K562 (cell line): ENCODE measurements around the gene CFAP20DC. TPM values are rescaled to one million over a fixed set of nuclear protein-coding genes. Genes with fewer than 3 reads are reported as not detected.

ENCODE experiments used
- ESRRB ChIP-seq: fragments of 250-450 bp; sonication (Bioruptor Pico); IDR thresholded peaks from 2 replicates; pipeline ENCODE4 v1.5.0; 2020; ENCODE audit warnings: mild to moderate bottlenecking, moderate library complexity, borderline replicate concordance
- FOXK2 ChIP-seq, 2 experiments: fragments of 450-650 bp; IDR thresholded peaks in 1 of 2; conservative IDR thresholded peaks in 1 of 2; 2 replicates each; pipeline ENCODE4 v1.6.1; 2016; ENCODE audit warnings: low read depth in 2 of 2, mild to moderate bottlenecking in 1 of 2
- FOXM1 ChIP-seq, 2 experiments: fragments of 450-650 bp in 1 of 2; sonication (generic) in 1 of 2; formaldehyde crosslinking in 1 of 2; IDR thresholded peaks; 2 replicates each; pipeline versions ENCODE4 v1.6.1 to v1.9.0; 2017 to 2022; ENCODE audit warnings: low read depth in 2 of 2, mild to moderate bottlenecking in 2 of 2, missing genetic modification reagents in 1 of 2, moderate library complexity in 1 of 2
- HDAC3 ChIP-seq: fragments of 450-650 bp; IDR thresholded peaks from 2 replicates; pipeline ENCODE4 v1.6.1; 2018; ENCODE audit warnings: borderline replicate concordance, mild to moderate bottlenecking, moderate library complexity; ENCODE audit not compliant: partially characterized antibody
- ILF3 ChIP-seq: fragments of 450-650 bp; IDR thresholded peaks from 2 replicates; pipeline ENCODE4 v1.6.1; 2018; ENCODE audit warnings: antibody characterized with exemption, mild to moderate bottlenecking, moderate library complexity, borderline replicate concordance
- MAFK ChIP-seq: IDR thresholded peaks from 2 replicates; pipeline ENCODE4 v1.6.1; 2011; ENCODE audit warnings: low read length, improper control_type of control experiment
- MEIS2 ChIP-seq: fragments of 450-650 bp; IDR thresholded peaks from 2 replicates; pipeline ENCODE4 v1.6.1; 2014; ENCODE audit warnings: mild to moderate bottlenecking; ENCODE audit not compliant: partially characterized antibody
- NKRF ChIP-seq: fragments of 450-650 bp; IDR thresholded peaks from 2 replicates; pipeline ENCODE4 v1.6.1; 2016; ENCODE audit warnings: borderline replicate concordance
- NR3C1 ChIP-seq: sonication (generic); formaldehyde crosslinking; IDR thresholded peaks from 2 replicates; pipeline ENCODE4 v1.8.1; 2022; ENCODE audit warnings: missing genetic modification reagents
- RCOR1 ChIP-seq, 2 experiments: IDR thresholded peaks; 2 replicates each; pipeline ENCODE4 v1.6.1; 2012; ENCODE audit warnings: low read depth in 2 of 2, low read length in 2 of 2, borderline replicate concordance in 1 of 2, improper control_type of control experiment in 1 of 2
- SNRNP70 ChIP-seq: fragments of 200-400 bp; formaldehyde crosslinking; optimal IDR thresholded peaks from 2 replicates; pipeline ENCODE3; 2017; ENCODE audit warnings: low read depth, low read length
- SOX6 ChIP-seq: fragments of 450-650 bp; IDR thresholded peaks from 2 replicates; pipeline ENCODE4 v1.6.1; 2014; ENCODE audit warnings: mild to moderate bottlenecking
- SRF ChIP-seq, 2 experiments: fragments of 250-450, 450-650 bp in 1 of 2; sonication (Bioruptor Pico) in 1 of 2; sonication (generic) in 1 of 2; formaldehyde crosslinking; IDR thresholded peaks; 2 replicates each; pipeline versions ENCODE4 v1.5.0 to v1.5.1; 2020 to 2022; ENCODE audit warnings: mild to moderate bottlenecking in 1 of 2, missing genetic modification reagents in 1 of 2
- ZBTB17 ChIP-seq: fragments of 450-650 bp; formaldehyde crosslinking; IDR thresholded peaks from 2 replicates; pipeline ENCODE4 v1.4.0; 2020; ENCODE audit warnings: mild to moderate bottlenecking
- ZFP30 ChIP-seq: fragments of 250-450 bp; sonication (Bioruptor Pico); IDR thresholded peaks from 2 replicates; pipeline ENCODE4 v1.8.0; 2022; ENCODE audit warnings: moderate library complexity, mild to moderate bottlenecking, inconsistent platforms, borderline replicate concordance
- ZNF324 ChIP-seq: fragments of 250-450 bp; sonication (Bioruptor Pico); IDR thresholded peaks from 2 replicates; pipeline ENCODE4 v1.4.0; 2020; ENCODE audit warnings: mild to moderate bottlenecking
- polyA plus RNA-seq, 8 experiments: library from polyadenylated mRNA; depleted of rRNA in 4 of 8; stranded (reverse) in 5 of 8; unstranded in 3 of 8; fragments of >200 nt; fragmentation: Nextera tagmentation in 2 of 8; fragmentation: Illumina TruSeq in 1 of 8; extraction: Ambion mirVana in 2 of 8; extraction: Trizol in 1 of 8; gene quantifications; 2 replicates each; pipeline versions ENCODE4 v1.2.1 to v1.2.3, GENCODE V29; 2011 to 2014; ENCODE audit warnings: inconsistent platforms in 1 of 8, missing spikeins in 1 of 8
- total RNA-seq, 7 experiments: library from RNA; depleted of rRNA in 6 of 7; stranded (reverse); fragments of >200 nt in 6 of 7; fragmentation: Illumina TruSeq in 2 of 7; extraction: Trizol in 2 of 7; gene quantifications; 2 replicates each; pipeline versions ENCODE4 v1.2.1 to v1.2.3, GENCODE V29; 2011 to 2021; ENCODE audit warnings: low replicate concordance in 1 of 7
- TF ChIP-seq, protein P1 (sequence below): IDR thresholded peaks from 2 replicates; pipeline ENCODE4 v1.6.1; 2011; ENCODE audit not compliant: insufficient read length; ENCODE audit errors: extremely low read depth
- TF ChIP-seq, protein P2 (sequence below): sonication (generic); formaldehyde crosslinking; IDR thresholded peaks from 2 replicates; pipeline ENCODE4 v1.8.0; 2023; ENCODE audit warnings: mild to moderate bottlenecking, missing genetic modification reagents
- TF ChIP-seq, protein P3 (sequence below): fragments of 450-650 bp; IDR thresholded peaks from 2 replicates; pipeline ENCODE4 v1.7.0; 2016; ENCODE audit warnings: borderline replicate concordance

CFAP20DC gene
- total and polyA plus RNA-seq, 9 of the 15 experiments (the other 6 are each of a cell fraction or from before 2014, with no cell fraction given) = 1.6 to 5.9 (median 4.6) TPM

GRCh38 chr3:58998476-58999117 lies 51.2 kb downstream of the CFAP20DC start (continued):
- no peak for TF ChIP-seq NR3C1 (CRISPR knock-in tag)
- no peak for TF ChIP-seq ZFP30 (CRISPR knock-in tag)
- 0 out of 4 replicates have a peak, but pooled peaks of 1 of the 2 experiments have one; percentile 31 for TF ChIP-seq FOXK2 (conservative IDR thresholded peaks at IDR 0.05 in 1 of 2, IDR thresholded peaks at IDR 0.05 in 1 of 2; ENCODE audit: low read depth in 2 of 2)
- peak in 1 of 2 experiments; percentile 42; a peak in 1 of 4 replicates for TF ChIP-seq RCOR1 (IDR thresholded peaks at IDR 0.05; ENCODE audit: borderline replicate concordance in 1 of 2, low read depth in 2 of 2, low read length in 2 of 2)
- no peak for TF ChIP-seq FOXM1 (IDR thresholded peaks at IDR 0.05; ENCODE audit: low read depth)
- no peak for TF ChIP-seq FOXM1 (CRISPR knock-in tag; IDR thresholded peaks at IDR 0.05; ENCODE audit: low read depth)
- no peak for TF ChIP-seq ZBTB17 (CRISPR knock-in tag)
- TF ChIP-seq, protein P1, sequence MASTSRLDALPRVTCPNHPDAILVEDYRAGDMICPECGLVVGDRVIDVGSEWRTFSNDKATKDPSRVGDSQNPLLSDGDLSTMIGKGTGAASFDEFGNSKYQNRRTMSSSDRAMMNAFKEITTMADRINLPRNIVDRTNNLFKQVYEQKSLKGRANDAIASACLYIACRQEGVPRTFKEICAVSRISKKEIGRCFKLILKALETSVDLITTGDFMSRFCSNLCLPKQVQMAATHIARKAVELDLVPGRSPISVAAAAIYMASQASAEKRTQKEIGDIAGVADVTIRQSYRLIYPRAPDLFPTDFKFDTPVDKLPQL = no peak
- TF ChIP-seq, protein P2, sequence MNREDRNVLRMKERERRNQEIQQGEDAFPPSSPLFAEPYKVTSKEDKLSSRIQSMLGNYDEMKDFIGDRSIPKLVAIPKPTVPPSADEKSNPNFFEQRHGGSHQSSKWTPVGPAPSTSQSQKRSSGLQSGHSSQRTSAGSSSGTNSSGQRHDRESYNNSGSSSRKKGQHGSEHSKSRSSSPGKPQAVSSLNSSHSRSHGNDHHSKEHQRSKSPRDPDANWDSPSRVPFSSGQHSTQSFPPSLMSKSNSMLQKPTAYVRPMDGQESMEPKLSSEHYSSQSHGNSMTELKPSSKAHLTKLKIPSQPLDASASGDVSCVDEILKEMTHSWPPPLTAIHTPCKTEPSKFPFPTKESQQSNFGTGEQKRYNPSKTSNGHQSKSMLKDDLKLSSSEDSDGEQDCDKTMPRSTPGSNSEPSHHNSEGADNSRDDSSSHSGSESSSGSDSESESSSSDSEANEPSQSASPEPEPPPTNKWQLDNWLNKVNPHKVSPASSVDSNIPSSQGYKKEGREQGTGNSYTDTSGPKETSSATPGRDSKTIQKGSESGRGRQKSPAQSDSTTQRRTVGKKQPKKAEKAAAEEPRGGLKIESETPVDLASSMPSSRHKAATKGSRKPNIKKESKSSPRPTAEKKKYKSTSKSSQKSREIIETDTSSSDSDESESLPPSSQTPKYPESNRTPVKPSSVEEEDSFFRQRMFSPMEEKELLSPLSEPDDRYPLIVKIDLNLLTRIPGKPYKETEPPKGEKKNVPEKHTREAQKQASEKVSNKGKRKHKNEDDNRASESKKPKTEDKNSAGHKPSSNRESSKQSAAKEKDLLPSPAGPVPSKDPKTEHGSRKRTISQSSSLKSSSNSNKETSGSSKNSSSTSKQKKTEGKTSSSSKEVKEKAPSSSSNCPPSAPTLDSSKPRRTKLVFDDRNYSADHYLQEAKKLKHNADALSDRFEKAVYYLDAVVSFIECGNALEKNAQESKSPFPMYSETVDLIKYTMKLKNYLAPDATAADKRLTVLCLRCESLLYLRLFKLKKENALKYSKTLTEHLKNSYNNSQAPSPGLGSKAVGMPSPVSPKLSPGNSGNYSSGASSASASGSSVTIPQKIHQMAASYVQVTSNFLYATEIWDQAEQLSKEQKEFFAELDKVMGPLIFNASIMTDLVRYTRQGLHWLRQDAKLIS (CRISPR knock-in tag) = no peak
- no peak for TF ChIP-seq NKRF
- TF ChIP-seq HDAC3 = no peak
- TF ChIP-seq MEIS2 = peak; percentile 78
- TF ChIP-seq SOX6 = peak; percentile 39; the same call in 1 of the 2 replicates
- no peak for TF ChIP-seq ILF3
- TF ChIP-seq ZNF324 = no peak
- TF ChIP-seq SNRNP70 = no peak
- TF ChIP-seq SRF (CRISPR knock-in tag; IDR thresholded peaks at IDR 0.05) = no peak
- no peak for TF ChIP-seq ESRRB (CRISPR knock-in tag)
- TF ChIP-seq MAFK = peak; percentile 89
- TF ChIP-seq, protein P3, sequence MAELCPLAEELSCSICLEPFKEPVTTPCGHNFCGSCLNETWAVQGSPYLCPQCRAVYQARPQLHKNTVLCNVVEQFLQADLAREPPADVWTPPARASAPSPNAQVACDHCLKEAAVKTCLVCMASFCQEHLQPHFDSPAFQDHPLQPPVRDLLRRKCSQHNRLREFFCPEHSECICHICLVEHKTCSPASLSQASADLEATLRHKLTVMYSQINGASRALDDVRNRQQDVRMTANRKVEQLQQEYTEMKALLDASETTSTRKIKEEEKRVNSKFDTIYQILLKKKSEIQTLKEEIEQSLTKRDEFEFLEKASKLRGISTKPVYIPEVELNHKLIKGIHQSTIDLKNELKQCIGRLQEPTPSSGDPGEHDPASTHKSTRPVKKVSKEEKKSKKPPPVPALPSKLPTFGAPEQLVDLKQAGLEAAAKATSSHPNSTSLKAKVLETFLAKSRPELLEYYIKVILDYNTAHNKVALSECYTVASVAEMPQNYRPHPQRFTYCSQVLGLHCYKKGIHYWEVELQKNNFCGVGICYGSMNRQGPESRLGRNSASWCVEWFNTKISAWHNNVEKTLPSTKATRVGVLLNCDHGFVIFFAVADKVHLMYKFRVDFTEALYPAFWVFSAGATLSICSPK = no peak
